Fibroblast of lung (primary cell): Measurements from ENCODE around the gene PRODH.
"Not testable (repeated sequence)": the region's sequence is repeated elsewhere in the genome, so short reads cannot be mapped to it uniquely, and the experiment has no call there.

Experiments used
- EZH2 ChIP-seq: IDR thresholded peaks from 2 replicates; pipeline ENCODE4 v1.5.1; 2012; ENCODE audit warnings: low read length, control low read depth, mild to moderate bottlenecking; ENCODE audit errors: missing control alignments
- TF ChIP-seq, protein P1 (sequence below), 2 donors: IDR thresholded peaks in 1 of 2; conservative IDR thresholded peaks in 1 of 2; 1 replicate in 1 of 2; 2 replicates in 1 of 2; pipeline ENCODE4 v1.5.1; 2011 to 2012; ENCODE audit warnings: low read length in 2 of 2, control low read depth in 1 of 2, inconsistent platforms in 1 of 2, low read depth in 1 of 2, mild to moderate bottlenecking in 1 of 2

DNA sequence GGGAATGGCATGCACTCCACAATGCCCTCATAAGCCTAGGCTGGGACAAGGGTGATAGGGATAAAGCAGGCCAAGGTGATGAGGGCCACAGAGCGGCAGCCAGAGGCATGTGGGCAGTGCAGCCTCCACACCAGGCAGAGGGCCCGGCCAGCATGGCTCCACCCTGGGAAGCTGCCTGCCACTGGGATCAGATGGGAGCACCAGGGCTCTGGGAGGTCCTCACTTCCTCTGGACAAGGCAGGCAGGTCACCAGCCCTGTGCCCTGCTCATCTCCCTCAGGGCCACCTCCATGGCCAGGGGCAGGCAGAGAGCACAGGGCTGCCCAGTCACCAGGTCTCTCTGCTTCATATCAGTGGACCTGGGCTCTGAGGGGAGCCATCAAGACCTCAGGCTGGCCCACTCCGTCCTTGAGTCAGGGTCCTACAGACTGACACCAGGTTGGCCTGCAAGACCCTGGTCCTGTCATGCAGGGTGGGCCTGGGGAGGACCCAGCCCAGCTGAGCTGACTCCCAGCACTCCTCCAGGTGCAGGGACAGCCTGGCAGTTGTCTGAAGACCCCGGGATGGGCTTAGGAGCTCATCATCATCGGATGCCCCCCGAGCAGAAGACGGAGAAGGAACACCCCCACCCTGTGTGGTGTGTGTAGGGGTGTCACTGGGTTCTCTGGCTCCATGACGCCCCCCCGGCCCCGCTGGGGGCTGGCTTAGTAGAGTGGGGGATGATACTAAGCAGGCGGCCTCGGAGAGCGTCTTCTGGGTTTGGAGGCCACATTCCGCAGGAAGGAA, 33.3 kb upstream of the PRODH start:
- TF ChIP-seq, protein P1, sequence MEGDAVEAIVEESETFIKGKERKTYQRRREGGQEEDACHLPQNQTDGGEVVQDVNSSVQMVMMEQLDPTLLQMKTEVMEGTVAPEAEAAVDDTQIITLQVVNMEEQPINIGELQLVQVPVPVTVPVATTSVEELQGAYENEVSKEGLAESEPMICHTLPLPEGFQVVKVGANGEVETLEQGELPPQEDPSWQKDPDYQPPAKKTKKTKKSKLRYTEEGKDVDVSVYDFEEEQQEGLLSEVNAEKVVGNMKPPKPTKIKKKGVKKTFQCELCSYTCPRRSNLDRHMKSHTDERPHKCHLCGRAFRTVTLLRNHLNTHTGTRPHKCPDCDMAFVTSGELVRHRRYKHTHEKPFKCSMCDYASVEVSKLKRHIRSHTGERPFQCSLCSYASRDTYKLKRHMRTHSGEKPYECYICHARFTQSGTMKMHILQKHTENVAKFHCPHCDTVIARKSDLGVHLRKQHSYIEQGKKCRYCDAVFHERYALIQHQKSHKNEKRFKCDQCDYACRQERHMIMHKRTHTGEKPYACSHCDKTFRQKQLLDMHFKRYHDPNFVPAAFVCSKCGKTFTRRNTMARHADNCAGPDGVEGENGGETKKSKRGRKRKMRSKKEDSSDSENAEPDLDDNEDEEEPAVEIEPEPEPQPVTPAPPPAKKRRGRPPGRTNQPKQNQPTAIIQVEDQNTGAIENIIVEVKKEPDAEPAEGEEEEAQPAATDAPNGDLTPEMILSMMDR (conservative IDR thresholded peaks at IDR 0.05 in 1 of 2, IDR thresholded peaks at IDR 0.05 in 1 of 2; ENCODE audit: low read depth in 1 of 2, low read length in 2 of 2) = not testable (repeated sequence)
- TF ChIP-seq EZH2 = not testable (repeated sequence)
